HG03064 (cell line): ENCODE data around the gene TRAT1.

Experiments
- ATAC-seq: cut with Tn5 transposase; IDR thresholded peaks from one replicate; pipeline ENCODE4 v1.9.1; 2021; ENCODE audit warnings: low read depth; ENCODE audit not compliant: unreplicated experiment

TRAT1 gene

GRCh38 chr3:108849075-108849474 is 26.5 kb downstream of the TRAT1 start:
- no peak for ATAC-seq

GRCh38 chr3:108861401-108861800 is 38.8 kb downstream of the TRAT1 start:
- no peak for ATAC-seq

DNA sequence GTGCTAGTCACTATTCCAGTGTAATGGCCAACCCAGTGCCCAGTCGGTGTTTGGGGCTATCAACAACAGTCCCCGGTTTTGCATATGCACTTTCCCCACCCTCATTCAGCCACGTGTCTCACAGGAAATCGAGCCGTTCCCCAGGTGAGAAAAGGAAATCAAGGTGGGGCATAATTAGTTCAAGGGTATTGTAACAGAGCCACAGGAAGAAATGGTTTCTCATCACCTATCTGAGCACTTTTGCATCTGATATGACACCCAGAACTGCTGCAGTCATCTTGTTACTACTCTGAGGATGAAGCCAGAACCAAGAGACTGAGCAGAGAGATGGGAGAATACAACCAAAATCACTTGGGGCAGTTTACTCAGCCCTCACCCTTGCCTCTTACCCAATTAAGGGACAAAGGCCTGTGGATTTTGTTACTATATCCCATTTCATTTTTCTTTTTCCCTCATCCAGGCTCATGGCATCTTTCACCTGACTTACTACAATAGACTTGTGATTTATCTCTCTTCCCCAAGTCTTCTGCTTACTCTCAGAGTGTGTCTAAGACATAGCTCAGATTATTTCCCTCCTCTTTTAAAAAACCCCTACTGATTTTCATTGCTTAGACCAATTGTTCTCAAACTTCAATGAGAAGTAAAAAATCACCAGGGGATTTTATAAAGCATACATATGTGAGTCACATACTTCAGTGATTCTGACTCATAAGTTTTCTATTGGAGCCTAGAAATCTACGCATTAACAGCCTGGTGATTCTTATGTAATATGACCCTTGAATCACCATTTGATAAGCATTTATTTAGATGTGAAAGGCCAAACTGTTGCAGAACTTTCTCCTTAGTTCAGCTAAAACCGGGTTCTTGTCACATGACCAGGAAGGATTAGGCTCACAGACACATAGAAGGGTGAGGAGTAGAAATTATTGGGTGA is 40.5 kb downstream of the TRAT1 start:
- peak; percentile 76 for ATAC-seq

DNA sequence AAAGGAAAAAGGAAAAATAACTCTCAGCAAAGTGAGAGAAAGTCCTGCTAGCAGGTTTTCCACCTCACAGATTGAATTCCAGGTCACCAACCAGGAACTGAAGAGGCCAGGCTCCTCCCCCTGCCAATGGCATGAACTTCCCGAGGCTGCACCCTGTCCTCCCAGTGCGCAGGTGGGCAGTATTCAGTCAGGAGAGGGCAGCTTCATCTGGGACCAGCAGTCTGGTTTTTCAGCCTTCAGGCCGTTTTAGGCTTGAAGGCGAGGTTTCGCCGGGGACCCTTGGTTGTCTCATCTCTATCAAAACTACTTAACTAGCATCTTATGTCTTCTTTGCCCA is 41.2 kb downstream of the TRAT1 start:
- no peak for ATAC-seq

DNA sequence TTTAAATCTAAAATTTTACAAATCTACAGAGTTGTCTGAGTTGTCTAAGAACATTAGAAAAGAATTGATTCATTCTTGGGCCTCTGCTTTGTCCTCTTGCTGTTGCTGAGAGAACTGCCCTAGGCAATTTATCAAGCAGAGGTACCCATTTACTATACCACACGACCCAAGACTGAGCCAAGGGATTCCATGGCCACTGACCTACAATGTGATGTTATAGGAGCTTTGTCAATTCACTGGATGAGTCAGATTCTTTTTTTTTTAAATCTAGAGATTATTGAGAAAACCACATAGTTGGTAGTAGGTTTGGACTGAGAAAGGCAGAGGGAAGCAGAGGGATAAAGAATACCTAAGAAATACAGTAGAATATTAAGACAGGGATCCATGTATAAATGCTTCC is 55.3 kb downstream of the TRAT1 start:
- no peak for ATAC-seq

- no peak for ATAC-seq
Observed at GRCh38 chr3:108879915-108880314, 57.3 kb downstream of the TRAT1 start.

DNA sequence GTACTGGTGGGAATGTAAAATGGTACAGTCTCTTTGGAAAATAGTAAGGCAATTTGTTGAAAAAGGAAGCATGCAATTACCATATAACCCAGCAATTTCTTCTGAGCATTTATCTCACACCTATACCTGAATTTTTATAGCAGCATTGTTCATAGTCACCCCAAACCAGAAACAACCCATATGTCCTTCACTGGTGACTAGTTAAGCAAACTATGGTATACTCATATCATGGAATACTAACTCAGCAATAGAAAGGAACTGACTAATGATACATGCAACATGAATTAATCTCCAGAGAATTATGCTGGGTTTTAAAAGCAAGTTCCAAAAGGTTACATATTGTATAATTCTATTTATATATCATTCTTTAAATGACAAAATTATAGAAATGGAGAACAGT is 60.2 kb downstream of the TRAT1 start:
- no peak for ATAC-seq

GRCh38 chr3:108883373-108883772 is 60.8 kb downstream of the TRAT1 start:
- ATAC-seq, result no peak

GRCh38 chr3:108887121-108887520 is 64.5 kb downstream of the TRAT1 start:
- ATAC-seq, result no peak

DNA sequence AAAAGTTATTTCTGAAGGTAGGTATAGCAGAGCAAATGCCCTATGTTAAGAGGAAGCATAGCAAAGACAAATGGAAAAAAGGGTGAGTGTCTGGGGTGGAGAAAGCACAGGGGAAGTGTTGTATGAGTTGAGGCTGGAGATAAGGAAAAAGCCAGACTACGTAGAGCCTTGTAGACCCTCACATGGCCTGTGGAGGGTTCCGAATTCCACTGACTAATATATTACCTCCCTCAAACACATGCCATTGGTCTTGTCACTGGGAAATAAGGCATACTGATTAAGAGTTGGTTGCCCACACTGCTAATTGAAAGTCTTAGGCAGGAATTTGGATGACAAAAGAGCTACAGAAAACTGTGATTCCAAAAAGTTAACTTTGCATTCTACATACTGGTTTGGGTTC is 65.2 kb downstream of the TRAT1 start:
- no peak for ATAC-seq

DNA sequence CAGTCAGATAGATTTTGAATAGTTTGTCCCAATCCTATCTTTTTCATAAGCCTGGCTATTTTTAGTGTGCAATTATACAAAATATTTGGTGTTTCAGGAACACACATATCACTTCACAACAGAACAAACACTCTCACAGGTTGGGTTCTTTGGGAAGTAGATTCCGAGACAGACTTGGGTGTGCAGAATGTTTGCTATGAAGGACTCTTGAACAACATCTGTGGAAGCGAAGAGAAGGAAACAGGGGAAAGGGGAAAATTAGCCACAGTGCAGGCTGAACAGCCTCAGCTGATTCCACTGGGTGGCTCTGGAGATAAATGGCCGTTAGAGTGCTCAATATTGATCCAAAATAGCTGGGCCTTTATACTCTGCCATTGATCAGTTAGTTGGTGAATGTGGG is 69.2 kb downstream of the TRAT1 start:
- ATAC-seq, result no peak

DNA sequence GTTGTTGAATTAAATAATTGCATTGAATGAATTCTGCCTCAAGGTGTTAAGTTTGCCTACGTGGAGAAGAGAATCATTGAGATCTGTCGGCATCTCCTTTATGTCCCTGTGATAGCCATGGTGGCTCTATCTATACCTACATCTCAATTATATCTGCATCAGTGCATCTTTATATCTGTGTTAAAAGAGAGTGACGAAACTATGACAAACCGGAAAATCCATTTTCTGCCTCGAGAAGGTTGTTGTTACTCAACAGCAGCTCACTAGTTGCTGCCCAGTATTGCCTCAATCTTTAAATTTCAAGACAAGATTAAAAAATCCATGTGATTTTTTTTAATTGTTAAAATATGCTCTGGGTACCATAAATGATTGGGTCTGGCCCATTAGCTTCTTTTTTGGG is 72.4 kb downstream of the TRAT1 start:
- no peak for ATAC-seq

GRCh38 chr3:108897883-108898282 is 75.3 kb downstream of the TRAT1 start:
- peak; percentile 64 for ATAC-seq

- no peak for ATAC-seq
Observed at GRCh38 chr3:108899530-108899929, 76.9 kb downstream of the TRAT1 start.
